AG09319 (cell line): ENCODE data around the gene FNIP2.
"Not testable (repeated sequence)": the region's sequence is repeated elsewhere in the genome, so short reads cannot be mapped to it uniquely, and the experiment has no call there.

Experiments
- DNase-seq: peaks from one replicate; pipeline ENCODE4 v3.0.0-alpha.2; 2010; ENCODE audit warnings: low read depth; ENCODE audit errors: extremely low read depth
- TF ChIP-seq, protein P1 (sequence below): IDR thresholded peaks from 2 replicates; pipeline ENCODE4 v1.5.1; 2011; ENCODE audit warnings: low read depth, mild to moderate bottlenecking, inconsistent platforms, low read length, moderate library complexity

FNIP2 gene

DNA sequence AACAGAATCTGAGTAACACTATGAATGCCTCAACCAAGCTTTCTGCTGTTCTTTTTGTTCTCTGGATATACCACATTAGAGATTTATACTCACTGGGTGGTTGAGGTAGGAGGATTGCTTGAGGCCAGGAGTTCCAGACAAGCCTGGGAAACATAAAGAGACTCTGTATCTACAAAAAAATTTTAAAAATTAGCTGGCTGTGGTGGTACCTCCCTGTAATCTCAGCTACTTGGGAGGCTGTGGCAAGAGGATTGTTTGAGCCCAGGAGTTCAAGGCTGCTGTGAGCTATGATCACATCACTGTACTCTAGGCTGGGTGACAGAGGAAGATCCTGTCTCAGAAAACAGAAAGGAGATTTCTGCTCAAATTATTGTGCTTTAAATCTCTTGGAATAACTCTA is 172.5 kb downstream of the FNIP2 start:
- TF ChIP-seq, protein P1, sequence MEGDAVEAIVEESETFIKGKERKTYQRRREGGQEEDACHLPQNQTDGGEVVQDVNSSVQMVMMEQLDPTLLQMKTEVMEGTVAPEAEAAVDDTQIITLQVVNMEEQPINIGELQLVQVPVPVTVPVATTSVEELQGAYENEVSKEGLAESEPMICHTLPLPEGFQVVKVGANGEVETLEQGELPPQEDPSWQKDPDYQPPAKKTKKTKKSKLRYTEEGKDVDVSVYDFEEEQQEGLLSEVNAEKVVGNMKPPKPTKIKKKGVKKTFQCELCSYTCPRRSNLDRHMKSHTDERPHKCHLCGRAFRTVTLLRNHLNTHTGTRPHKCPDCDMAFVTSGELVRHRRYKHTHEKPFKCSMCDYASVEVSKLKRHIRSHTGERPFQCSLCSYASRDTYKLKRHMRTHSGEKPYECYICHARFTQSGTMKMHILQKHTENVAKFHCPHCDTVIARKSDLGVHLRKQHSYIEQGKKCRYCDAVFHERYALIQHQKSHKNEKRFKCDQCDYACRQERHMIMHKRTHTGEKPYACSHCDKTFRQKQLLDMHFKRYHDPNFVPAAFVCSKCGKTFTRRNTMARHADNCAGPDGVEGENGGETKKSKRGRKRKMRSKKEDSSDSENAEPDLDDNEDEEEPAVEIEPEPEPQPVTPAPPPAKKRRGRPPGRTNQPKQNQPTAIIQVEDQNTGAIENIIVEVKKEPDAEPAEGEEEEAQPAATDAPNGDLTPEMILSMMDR: no peak

DNA sequence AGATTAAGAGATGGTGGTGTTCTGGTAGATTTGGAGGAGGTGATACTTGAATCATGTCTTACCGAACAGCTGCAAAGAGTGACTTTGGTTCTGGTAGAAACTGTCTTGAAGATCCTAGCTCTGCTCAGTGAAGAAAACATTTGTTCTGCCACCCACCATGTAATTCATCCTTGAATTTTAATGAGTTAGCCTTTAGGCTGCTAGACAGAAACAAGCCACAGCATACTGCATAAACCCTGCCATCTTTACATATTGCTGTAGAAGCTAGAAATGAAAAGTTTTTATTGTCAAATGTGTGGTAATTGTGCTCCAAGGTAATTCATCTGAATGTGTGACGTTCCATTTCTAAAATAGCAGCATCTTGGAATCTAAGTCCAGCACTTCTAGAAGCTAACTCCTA is 173.1 kb downstream of the FNIP2 start:
- no peak for DNase-seq
- TF ChIP-seq, protein P1: no peak

More for the DNA sequence above, 172.5 kb downstream of the FNIP2 start:
- no peak for DNase-seq

DNA sequence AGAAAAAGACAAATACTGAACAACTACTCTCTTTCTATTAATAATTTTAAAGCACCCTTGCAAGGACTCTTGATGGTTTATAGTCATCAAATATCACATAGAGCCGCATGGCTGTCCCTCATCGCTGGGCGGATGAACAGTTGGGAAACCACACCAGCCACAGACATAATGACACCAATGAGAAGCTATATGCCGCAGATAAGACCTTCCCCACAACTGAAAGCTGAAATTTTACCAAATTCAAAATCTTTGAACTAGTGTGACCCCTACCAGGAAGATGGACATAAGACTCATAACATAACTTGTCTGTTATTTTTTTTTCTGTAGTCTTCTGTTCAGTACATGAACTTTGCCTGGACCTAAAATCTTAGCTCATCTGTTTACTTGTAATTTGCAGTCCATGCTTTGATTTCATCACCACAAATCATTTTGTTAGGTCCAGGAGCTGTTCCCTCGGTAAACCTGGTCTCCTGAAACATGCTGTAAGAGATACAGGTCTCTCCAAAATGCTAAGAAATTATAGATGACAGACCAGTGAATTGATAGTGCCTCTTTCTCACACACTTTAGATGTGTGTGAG is 176.8 kb downstream of the FNIP2 start:
- no peak for DNase-seq
- TF ChIP-seq, protein P1: no peak

DNA sequence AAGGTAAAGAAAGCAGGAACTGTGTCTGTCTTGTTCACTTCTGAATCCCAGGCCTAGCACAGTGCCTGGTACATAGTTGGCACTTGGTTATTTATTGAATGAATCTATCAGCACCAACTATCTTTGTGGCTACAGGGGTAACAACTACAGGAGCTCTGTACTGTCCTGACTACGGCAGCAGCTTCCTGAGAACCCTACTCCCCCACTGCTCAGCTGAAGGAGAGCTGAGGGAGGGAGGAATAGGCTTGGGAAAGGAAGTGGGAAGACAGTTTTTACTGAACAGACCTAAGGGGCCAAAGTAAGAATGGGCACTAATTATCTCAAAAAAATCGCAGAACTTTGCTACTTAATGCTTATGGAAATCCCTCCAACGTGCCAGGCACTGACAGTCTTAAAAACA is 178.0 kb downstream of the FNIP2 start:
- TF ChIP-seq, protein P1: no peak
- no peak for DNase-seq

DNA sequence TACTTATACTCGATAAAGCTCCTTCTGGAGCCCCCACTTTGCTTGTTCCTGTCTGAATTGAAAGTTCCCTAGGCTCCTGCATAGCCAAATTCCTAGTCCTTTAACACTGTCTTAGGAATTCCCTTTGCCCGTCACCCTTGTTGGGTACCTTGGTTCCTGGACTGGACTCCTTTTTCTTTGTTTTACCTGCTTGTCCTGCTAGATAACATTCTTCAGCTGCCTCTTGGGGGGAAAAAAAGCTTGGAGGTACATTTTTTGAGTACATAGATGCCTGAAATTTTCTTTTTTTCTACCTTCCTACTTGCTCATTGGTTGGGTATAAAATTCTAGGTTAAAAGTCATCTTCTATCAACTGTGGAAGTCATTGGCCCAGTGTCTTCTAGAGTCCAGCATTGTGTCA is 179.2 kb downstream of the FNIP2 start:
- TF ChIP-seq, protein P1: no peak
- DNase-seq: no peak

DNA sequence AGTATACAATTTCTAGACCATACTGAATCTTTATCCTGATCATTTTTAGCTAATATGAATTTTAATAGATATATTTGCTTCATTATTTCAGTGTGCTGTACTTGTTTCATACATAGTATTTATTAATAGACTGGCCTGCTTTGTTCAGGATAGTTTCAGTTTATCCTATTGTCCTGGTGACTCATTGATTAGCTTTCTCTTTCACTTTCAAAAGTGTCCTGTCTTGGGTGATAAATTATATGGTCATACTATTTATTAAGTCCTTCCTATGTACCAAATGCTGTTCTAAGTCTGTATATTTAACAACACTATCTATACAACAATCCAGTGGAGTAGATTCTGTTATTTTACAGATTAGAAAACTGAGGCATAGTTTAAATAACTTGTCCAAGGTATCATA is 180.3 kb downstream of the FNIP2 start:
- TF ChIP-seq, protein P1: no peak
- no peak for DNase-seq

DNA sequence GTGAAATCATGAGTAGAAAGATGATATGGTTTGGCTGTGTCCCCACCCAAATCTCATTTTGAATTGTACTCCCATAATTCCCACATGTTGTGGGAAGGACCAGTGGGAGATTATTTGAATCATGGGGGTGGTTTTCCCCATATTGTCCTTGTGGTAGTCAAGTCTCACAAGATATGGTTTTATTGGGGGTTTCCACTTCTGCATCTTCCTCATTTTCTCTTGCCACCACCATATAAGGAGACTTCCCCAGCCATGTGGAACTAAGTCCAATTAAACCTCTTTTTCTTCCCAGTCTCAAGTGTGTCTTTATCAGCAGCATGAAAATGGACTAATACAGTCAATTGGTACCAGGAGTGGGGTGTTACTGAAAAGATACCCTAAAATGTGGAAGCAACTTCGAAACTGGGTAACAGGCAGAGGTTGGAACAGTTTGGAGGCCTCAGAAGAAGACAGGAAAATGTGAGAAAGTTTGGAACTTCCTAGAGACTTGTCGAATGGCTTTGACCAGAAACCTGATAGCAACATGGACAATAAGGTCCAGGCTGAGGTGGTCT is 183.5 kb downstream of the FNIP2 start:
- DNase-seq: not testable (repeated sequence)

DNA sequence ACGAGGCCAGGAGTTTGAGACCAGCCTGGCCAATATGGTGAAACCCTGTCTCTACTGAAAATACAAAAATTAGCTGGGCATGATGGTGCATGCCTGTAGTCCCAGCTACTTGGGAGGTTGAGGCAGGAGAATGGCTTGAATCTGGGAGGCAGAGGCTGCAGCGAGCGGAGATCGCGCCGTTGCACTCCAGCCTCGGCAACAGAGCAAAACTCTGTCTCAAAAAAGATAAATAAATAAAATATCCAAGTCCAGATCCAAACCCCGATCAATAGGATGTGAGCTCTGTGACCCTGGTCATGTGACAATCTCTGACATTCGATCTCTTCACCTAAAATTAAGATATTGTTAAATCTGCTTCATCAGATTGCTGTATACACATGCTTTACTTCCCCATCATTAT is 187.5 kb downstream of the FNIP2 start:
- not testable (repeated sequence) for DNase-seq

DNA sequence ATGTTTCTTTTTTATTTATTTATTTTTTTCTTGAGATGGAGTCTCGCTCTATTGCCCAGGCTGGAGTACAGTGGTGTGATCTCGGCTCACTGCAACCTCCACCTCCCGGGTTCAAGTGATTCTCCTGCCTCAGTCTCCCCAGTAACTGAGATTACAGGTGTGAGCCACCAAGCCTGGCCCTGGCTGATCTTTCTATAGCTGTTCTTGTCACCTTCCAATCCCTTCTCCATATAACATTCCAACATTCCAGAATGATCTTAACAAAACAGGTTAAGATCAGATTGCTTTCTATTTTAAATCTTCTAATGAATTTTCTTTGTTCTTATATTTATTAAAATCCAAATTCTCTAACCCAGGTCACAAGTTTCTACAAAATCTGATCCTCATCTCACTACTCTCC is 188.1 kb downstream of the FNIP2 start:
- not testable (repeated sequence) for DNase-seq
